ENCODE data around the gene RLF. TPM values are rescaled to one million over a fixed set of nuclear protein-coding genes. Genes with fewer than 3 reads are reported as not detected.

Gene RLF
- total RNA-seq, 1 experiment from 2014 or later = 15.7 TPM

DNA sequence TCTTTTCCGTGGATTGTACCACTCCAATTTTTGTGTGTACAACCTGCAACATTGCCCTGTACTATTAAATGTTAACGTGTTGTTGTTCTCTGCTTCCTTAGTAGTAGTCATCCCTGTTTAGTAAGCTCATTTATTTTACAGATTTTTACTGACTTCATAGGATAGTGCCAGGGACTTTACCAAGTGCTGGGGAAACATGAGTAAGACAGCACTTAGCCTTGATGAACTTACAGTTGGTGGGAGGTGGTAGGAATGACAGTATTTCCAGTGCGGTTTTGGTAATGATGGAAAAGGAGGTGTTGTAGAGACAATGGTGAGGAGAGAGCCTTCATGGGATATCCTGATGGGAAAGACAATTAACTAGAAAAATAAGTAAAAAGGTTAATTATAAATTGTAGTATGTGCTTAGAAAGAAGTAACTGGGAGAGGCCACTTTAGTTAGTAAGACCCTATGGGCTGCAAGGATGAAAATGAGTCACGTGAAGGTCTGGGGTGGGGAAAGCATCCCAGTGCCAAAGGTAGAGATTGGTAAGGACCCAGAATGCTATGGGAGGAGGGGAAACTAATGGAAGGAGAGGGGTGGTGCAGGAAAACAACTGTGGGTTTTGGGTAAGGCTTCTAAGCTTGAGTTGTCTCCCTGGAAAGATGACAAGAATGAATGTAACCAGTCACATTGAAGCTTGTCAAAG, 1.7 kb downstream of the RLF start:
- no peaks in the 10 kb centered on the region; the same call in 1 of the 2 replicates for H3K36me3 ChIP-seq (ENCODE audit: control insufficient read depth, insufficient read depth, low read length)
- in situ Hi-C loops (cut with HindIII; ENCODE audit: low pct_unique_long_range_greater_than_20kb, low sequenced_read_pairs) (no loop called here), intact Hi-C loops (cut with micrococcal nuclease; ENCODE audit: unreplicated experiment) (loop anchor here (10.0 kb wide), 1 partner anchor 92 kb away; the partner anchor contains the start of gene ZMPSTE24)
- no peaks in the 10 kb centered on the region for H3K27me3 ChIP-seq (ENCODE audit: control insufficient read depth, insufficient read depth, low read length)
- ChIA-PET CTCF (interaction anchor here (0.9 kb wide), 1 partner anchor 176 kb away, joined by 3 read pairs; no protein-coding TSS in a partner anchor), POLR2A (no interaction called here)
- BruUV-seq (replicated peaks) = no TSS peak
- DNase-seq (ENCODE audit: low read depth, low spot score) = no peak
- H3K4me3 ChIP-seq (ENCODE audit: low read depth in 2 of 2, low read length in 2 of 2) = peak overlapping the region; percentile 62 to 98
- H3K9me3 ChIP-seq (ENCODE audit: control insufficient read depth, insufficient read depth, low read depth, low read length) = no peaks in the 10 kb centered on the region
- peaks cover 9% of the 10 kb centered on the region; the same call in 1 of the 2 replicates for H3K4me1 ChIP-seq (ENCODE audit: control insufficient read depth, insufficient read depth, low read length)
- TF ChIP-seq REST (IDR thresholded peaks at IDR 0.05; ENCODE audit: insufficient read depth in 1 of 2, low read depth in 2 of 2, low read length in 1 of 2) = no peak
- no peak for TF ChIP-seq CTCF (IDR thresholded peaks at IDR 0.05)
- no peak for TF ChIP-seq POLR2AphosphoS5 (IDR thresholded peaks at IDR 0.05; ENCODE audit: low read depth, low read length)
- no peak for TF ChIP-seq TCF7L2 (IDR thresholded peaks at IDR 0.05; ENCODE audit: low read depth, low read length)
- TF ChIP-seq SIN3A (IDR thresholded peaks at IDR 0.05; ENCODE audit: borderline replicate concordance, insufficient read depth, low read depth, low read length) = no peak
- ATAC-seq = no peak
- H3K27ac ChIP-seq (ENCODE audit: low read length) = peak overlapping the region; percentile 97

GRCh38 chr1:40167317-40167716, 6.1 kb downstream of the RLF start:
- DNase-seq (ENCODE audit: low read depth, low spot score) (no peak), ATAC-seq (no peak)
- in situ Hi-C loops (cut with HindIII; ENCODE audit: low pct_unique_long_range_greater_than_20kb, low sequenced_read_pairs) (no loop called here), intact Hi-C loops (cut with micrococcal nuclease; ENCODE audit: unreplicated experiment) (loop anchor here (10.0 kb wide), 1 partner anchor 87 kb away; the partner anchor contains the start of gene ZMPSTE24)
- no TSS peak for BruUV-seq (replicated peaks)
- Histone ChIP-seq H3K36me3 (ENCODE audit: control insufficient read depth, insufficient read depth, low read length) (no peaks in the 10 kb centered on the region; the same call in 1 of the 2 replicates), H3K4me3 (ENCODE audit: low read depth in 2 of 2, low read length in 2 of 2) (no peak overlapping the region), H3K27ac (ENCODE audit: low read length) (no peak overlapping the region), H3K27me3 (ENCODE audit: control insufficient read depth, insufficient read depth, low read length) (no peaks in the 10 kb centered on the region), H3K4me1 (ENCODE audit: control insufficient read depth, insufficient read depth, low read length) (peaks cover 5% of the 10 kb centered on the region; the same call in 1 of the 2 replicates), H3K9me3 (ENCODE audit: control insufficient read depth, insufficient read depth, low read depth, low read length) (no peaks in the 10 kb centered on the region)
- TF ChIP-seq POLR2AphosphoS5 (IDR thresholded peaks at IDR 0.05; ENCODE audit: low read depth, low read length) (no peak), CTCF (IDR thresholded peaks at IDR 0.05) (no peak), REST (IDR thresholded peaks at IDR 0.05; ENCODE audit: insufficient read depth in 1 of 2, low read depth in 2 of 2, low read length in 1 of 2) (no peak), TCF7L2 (IDR thresholded peaks at IDR 0.05; ENCODE audit: low read depth, low read length) (no peak), SIN3A (IDR thresholded peaks at IDR 0.05; ENCODE audit: borderline replicate concordance, insufficient read depth, low read depth, low read length) (no peak)
- POLR2A ChIA-PET = interaction anchor here (0.7 kb wide), 1 partner anchor 38 kb away, joined by 3 read pairs; no protein-coding TSS in a partner anchor
- CTCF ChIA-PET = no interaction called here
